GM12878 (cell line): Measurements from ENCODE around the gene TBC1D19. TPM values are rescaled to one million over a fixed set of nuclear protein-coding genes. Genes with fewer than 3 reads are reported as not detected.

Experiments used
- ATAC-seq: fragments of 200-7000 bp; cut with Tn5 transposase; 3 replicates; pipeline ENCODE4 v1.9.1; 2020; ENCODE audit warnings: mild to moderate bottlenecking, moderate library complexity
- BruUV-seq: library from RNA; stranded (reverse); fragments of 400-500 nt; replicated peaks from 2 replicates; lab custom pipeline; 2021; lab: Mats Ljungman, UMichigan
- CTCF ChIA-PET: fragments of 300-600 bp; sonication (Branson Sonifier 250); formaldehyde crosslinking; extraction: SDS; loops from one replicate; lab custom pipeline; 2021; ENCODE audit warnings: inconsistent platforms; lab: Yijun Ruan, JAX
- POLR2A ChIA-PET: fragments of 350-600 bp; formaldehyde crosslinking; extraction: SDS; loops from one replicate; lab custom pipeline; 2021; ENCODE audit warnings: inconsistent platforms; lab: Charles Lee
- RAD21 ChIA-PET: fragments of 300-600 bp; sonication (Branson Sonifier 250); formaldehyde crosslinking; loops from one replicate; lab custom pipeline; 2023; ENCODE audit warnings: antibody characterized with exemption; ENCODE audit not compliant: unreplicated experiment; lab: Charles Lee
- SMC1A ChIA-PET: fragments of 300-600 bp; sonication (Branson Sonifier 250); formaldehyde crosslinking; loops from one replicate; lab custom pipeline; 2023; ENCODE audit not compliant: unreplicated experiment, uncharacterized antibody; lab: Charles Lee
- DNase-seq: peaks from one replicate; pipeline ENCODE4 v3.0.0-alpha.2; 2011; ENCODE audit warnings: low read depth, low spot score
- FAIRE-seq: peaks from 3 replicates; lab custom pipeline; 2011; peaks lifted over from hg19 to GRCh38; lab: Jason Lieb, UNC
- H2AFZ ChIP-seq: 2 replicates; pipeline ENCODE4 v1.6.0; 2011; ENCODE audit warnings: low read depth, low read length, control low read depth; ENCODE audit not compliant: control insufficient read depth
- H3K27ac ChIP-seq: 2 replicates; pipeline ENCODE4 v1.5.1; 2011; ENCODE audit warnings: control low read depth; ENCODE audit not compliant: control insufficient read depth, insufficient read depth
- H3K27me3 ChIP-seq, 2 experiments: replicated peaks in 1 of 2; 2 replicates each; pipeline versions ENCODE4 v1.6.0 to v1.6.1; 2011; ENCODE audit warnings: low read length in 1 of 2; ENCODE audit not compliant: control insufficient read depth in 2 of 2, insufficient read depth in 2 of 2
- H3K36me3 ChIP-seq, 2 experiments: 2 replicates each; pipeline ENCODE4 v1.5.1; 2011; ENCODE audit warnings: low read length in 1 of 2; ENCODE audit not compliant: control insufficient read depth in 2 of 2, insufficient read depth in 2 of 2
- H3K4me1 ChIP-seq: 2 replicates; pipeline ENCODE4 v1.6.1; 2011; ENCODE audit warnings: mild to moderate bottlenecking, low read length, moderate library complexity, mixed read lengths; ENCODE audit not compliant: control insufficient read depth, insufficient read depth
- H3K4me2 ChIP-seq: 2 replicates; pipeline ENCODE4 v1.6.0; 2011; ENCODE audit warnings: control low read depth; ENCODE audit not compliant: control insufficient read depth, insufficient read depth
- H3K4me3 ChIP-seq: fragments of 200-600 bp; sonication (generic); 2 replicates; pipeline ENCODE4 v1.5.1; 2016
- H3K79me2 ChIP-seq: 2 replicates; pipeline ENCODE4 v1.6.0; 2011; ENCODE audit warnings: low read length; ENCODE audit not compliant: control insufficient read depth, insufficient read depth
- H3K9ac ChIP-seq: 2 replicates; pipeline ENCODE4 v1.8.0; 2011; ENCODE audit warnings: low read length, control low read depth, mixed read lengths; ENCODE audit not compliant: control insufficient read depth, insufficient read depth
- H3K9me3 ChIP-seq: replicated peaks from 3 replicates; pipeline ENCODE4 v1.5.1; 2011; ENCODE audit warnings: mild to moderate bottlenecking, low read length; ENCODE audit not compliant: control insufficient read depth, insufficient read depth
- H4K20me1 ChIP-seq: 2 replicates; pipeline ENCODE4 v1.6.0; 2011; ENCODE audit not compliant: control insufficient read depth, insufficient read depth
- CHD1 ChIP-seq: IDR thresholded peaks from 2 replicates; pipeline ENCODE4 v1.6.1; 2012; ENCODE audit warnings: low read depth, low read length, improper control_type of control experiment
- EGR1 ChIP-seq, 2 experiments: IDR thresholded peaks; 1 replicate in 1 of 2; 2 replicates in 1 of 2; pipeline ENCODE4 v1.6.1; 2011 to 2012; ENCODE audit warnings: low read depth in 2 of 2, low read length in 2 of 2, borderline replicate concordance in 1 of 2, mild to moderate bottlenecking in 1 of 2, moderate library complexity in 1 of 2
- IKZF1 ChIP-seq: fragments of 450-650 bp; conservative IDR thresholded peaks from 2 replicates; pipeline ENCODE4 v1.6.1; 2017; ENCODE audit warnings: antibody characterized with exemption, mild to moderate bottlenecking
- IRF3 ChIP-seq: fragments of 450-650 bp; IDR thresholded peaks from 2 replicates; pipeline ENCODE4 v1.6.1; 2014; ENCODE audit warnings: mild to moderate bottlenecking
- IRF4 ChIP-seq: IDR thresholded peaks from 2 replicates; pipeline ENCODE4 v1.6.1; 2011; ENCODE audit warnings: low read depth, low read length
- LARP7 ChIP-seq: fragments of 450-650 bp; IDR thresholded peaks from 2 replicates; pipeline ENCODE4 v1.6.1; 2017; ENCODE audit warnings: mild to moderate bottlenecking
- NBN ChIP-seq: fragments of 450-650 bp; IDR thresholded peaks from 2 replicates; pipeline ENCODE4 v1.6.1; 2016
- PAX8 ChIP-seq: fragments of 450-650 bp; IDR thresholded peaks from 2 replicates; pipeline ENCODE4 v1.6.1; 2017; ENCODE audit warnings: mild to moderate bottlenecking, moderate library complexity
- SUZ12 ChIP-seq: fragments of 200-600 bp; sonication (generic); IDR thresholded peaks from one replicate; pipeline ENCODE4 v1.6.1; 2018; ENCODE audit warnings: antibody characterized with exemption, mild to moderate bottlenecking; ENCODE audit not compliant: unreplicated experiment
- ZNF217 ChIP-seq: fragments of 450-650 bp; IDR thresholded peaks from 2 replicates; pipeline ENCODE4 v1.6.1; 2017; ENCODE audit warnings: antibody characterized with exemption, mild to moderate bottlenecking
- WGBS: methylation state at CpG from one replicate; pipeline ENCODE4 v1.1.6; 2016; ENCODE audit warnings: low lambda C conversion rate; ENCODE audit not compliant: insufficient replicate concordance, insufficient coverage; ENCODE audit errors: missing lambda C conversion rate; 5-methylcytosine and 5-hydroxymethylcytosine counted together
- in situ Hi-C: fragments of 300-500 bp; cut with MboI; formaldehyde crosslinking; loops from 9 replicates; pipeline ENCODE4 v1.14.3; 2018; ENCODE audit warnings: mixed read lengths
- intact Hi-C: fragments of 100-400 bp; cut with micrococcal nuclease; formaldehyde crosslinking; loops from one replicate; pipeline ENCODE4 v1.14.2; 2022; ENCODE audit not compliant: unreplicated experiment
- polyA plus RNA-seq, 11 experiments: library from polyadenylated mRNA; depleted of rRNA in 4 of 11; unstranded in 6 of 11; stranded (reverse) in 5 of 11; fragments of >200 nt; fragmentation: Nextera tagmentation in 4 of 11; fragmentation: Illumina TruSeq in 1 of 11; extraction: Ambion mirVana in 4 of 11; extraction: Trizol in 1 of 11; gene quantifications; 1 replicate in 1 of 11; 2 replicates in 10 of 11; pipeline versions ENCODE4 v1.2.1 to v1.2.3, GENCODE V29; 2011 to 2016; ENCODE audit warnings: inconsistent platforms in 2 of 11, missing spikeins in 2 of 11, low read depth in 1 of 11
- total RNA-seq, 4 experiments: library from RNA; depleted of rRNA in 3 of 4; stranded (reverse); fragments of >200 nt in 3 of 4; fragmentation: Illumina TruSeq in 1 of 4; extraction: Trizol in 1 of 4; gene quantifications; 2 replicates each; pipeline versions ENCODE4 v1.2.1 to v1.2.3, GENCODE V29; 2013 to 2021

The TBC1D19 gene
- total and polyA plus RNA-seq, 10 of the 15 experiments (the other 5 are each of a cell fraction or from before 2014, with no cell fraction given): 0.29 to 3.9 (median 2.1) TPM

- no peak overlapping the region for H3K9ac ChIP-seq
- H3K9me3 ChIP-seq: no peaks in the 10 kb centered on the region
- FAIRE-seq (no peak), DNase-seq (no peak), ATAC-seq (no peak)
- no TSS peak for BruUV-seq
- no peak overlapping the region for H3K27ac ChIP-seq
- no peaks in the 10 kb centered on the region for H3K27me3 ChIP-seq
- no peak overlapping the region for H3K4me2 ChIP-seq
- TF ChIP-seq NBN (no peak), IKZF1 (no peak), PAX8 (no peak), IRF4 (no peak), EGR1 (IDR thresholded peaks at IDR 0.05; ENCODE audit: borderline replicate concordance in 1 of 2, low read depth in 2 of 2, low read length in 2 of 2) (no peak), ZNF217 (no peak), LARP7 (no peak), CHD1 (no peak), SUZ12 (no peak), IRF3 (no peak)
- CTCF ChIA-PET: no interaction called here
- no peak overlapping the region for H3K4me3 ChIP-seq
- 34% methylated on average over 3 of the region's 3 CpGs for WGBS
- RAD21 ChIA-PET: no interaction called here
- no peaks in the 10 kb centered on the region for H4K20me1 ChIP-seq
- H3K79me2 ChIP-seq: no peaks in the 10 kb centered on the region
- in situ Hi-C loops: no loop called here
- H2AFZ ChIP-seq: no peak overlapping the region
- H3K36me3 ChIP-seq: no peaks in the 10 kb centered on the region
- intact Hi-C loops: no loop called here
- H3K4me1 ChIP-seq: no peaks in the 10 kb centered on the region
- SMC1A ChIA-PET: no interaction called here
- POLR2A ChIA-PET: no interaction called here
These were observed 25.6 kb upstream of the TBC1D19 start for GRCh38 chr4:26558166-26558895.
